ENCODE results near the gene TMEM135. TPM values are rescaled to one million over a fixed set of nuclear protein-coding genes. Genes with fewer than 3 reads are reported as not detected.
"Not testable (repeated sequence)": the region's sequence is repeated elsewhere in the genome, so short reads cannot be mapped to it uniquely, and the experiment has no call there.

The TMEM135 gene
- total RNA-seq, 4 donors from 2014 or later, result 19.8 to 52.6 (median 38.9) TPM

DNA sequence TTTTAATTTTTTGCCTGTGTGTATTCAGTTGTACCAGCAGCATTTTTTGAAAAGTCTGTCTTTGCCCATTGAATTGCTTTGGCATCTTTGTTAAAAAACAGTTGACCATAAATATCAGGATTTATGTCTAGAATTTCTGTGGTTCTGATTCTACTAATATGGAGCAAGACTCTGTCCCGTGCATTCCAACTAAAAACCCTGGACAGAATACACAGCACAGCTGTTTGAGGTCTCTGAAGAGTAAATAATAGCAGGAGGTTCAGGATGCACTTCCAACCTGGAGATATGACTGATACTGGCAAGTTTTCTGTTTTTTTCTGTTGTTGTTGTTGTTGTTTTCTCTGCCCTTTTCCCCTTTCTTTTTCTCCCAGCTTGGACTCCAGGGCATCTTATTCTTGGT, 141.9 kb downstream of the TMEM135 start:
- no peak for TF ChIP-seq CTCF (IDR thresholded peaks at IDR 0.05)
- ATAC-seq (ENCODE audit: low FRiP score), result no peak

DNA sequence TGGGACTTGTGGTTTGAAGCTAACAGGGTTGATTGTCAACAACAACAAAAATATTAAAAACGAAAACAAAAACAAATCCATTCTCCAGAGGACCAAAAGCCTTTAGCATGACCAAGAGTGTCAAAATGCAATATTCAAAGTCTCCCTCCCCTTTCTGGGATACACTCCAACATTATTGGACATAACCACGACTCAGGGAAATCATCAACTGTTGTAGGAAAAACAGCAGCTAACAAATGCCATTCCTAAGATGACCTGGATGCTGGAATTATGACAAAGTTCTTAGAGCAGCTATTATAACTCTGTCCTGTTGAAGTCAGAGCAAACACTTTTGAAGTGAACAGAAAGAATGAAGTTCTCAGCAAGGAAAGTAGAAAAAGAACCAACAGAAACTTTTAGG, 143.0 kb downstream of the TMEM135 start:
- TF ChIP-seq CTCF (IDR thresholded peaks at IDR 0.05), result no peak
- ATAC-seq (ENCODE audit: low FRiP score) (no peak), DNase-seq (ENCODE audit: low spot score) (no peak)

More for the DNA sequence above, 141.9 kb downstream of the TMEM135 start:
- DNase-seq (ENCODE audit: low spot score), result no peak

DNA sequence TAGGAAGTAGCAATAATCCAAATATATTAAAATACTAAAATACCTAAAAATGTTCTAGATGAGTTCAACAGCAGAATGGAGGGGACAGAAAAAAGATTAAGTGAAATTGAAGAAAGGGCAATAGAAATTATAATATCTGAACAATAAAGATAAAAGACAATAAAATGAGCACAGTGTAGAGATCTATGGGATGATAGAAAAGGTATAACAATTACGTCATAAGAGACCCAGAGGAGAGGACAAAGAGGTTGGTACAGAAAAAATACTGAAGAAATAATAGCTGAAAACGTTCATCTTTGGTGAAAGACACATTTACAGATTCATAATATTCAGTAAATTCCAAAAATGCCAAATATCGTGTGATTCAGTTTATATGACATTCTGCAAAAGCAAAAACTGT, 143.4 kb downstream of the TMEM135 start:
- no peak for DNase-seq (ENCODE audit: low spot score)
- no peak for TF ChIP-seq CTCF (IDR thresholded peaks at IDR 0.05)
- ATAC-seq (ENCODE audit: low FRiP score), result no peak

DNA sequence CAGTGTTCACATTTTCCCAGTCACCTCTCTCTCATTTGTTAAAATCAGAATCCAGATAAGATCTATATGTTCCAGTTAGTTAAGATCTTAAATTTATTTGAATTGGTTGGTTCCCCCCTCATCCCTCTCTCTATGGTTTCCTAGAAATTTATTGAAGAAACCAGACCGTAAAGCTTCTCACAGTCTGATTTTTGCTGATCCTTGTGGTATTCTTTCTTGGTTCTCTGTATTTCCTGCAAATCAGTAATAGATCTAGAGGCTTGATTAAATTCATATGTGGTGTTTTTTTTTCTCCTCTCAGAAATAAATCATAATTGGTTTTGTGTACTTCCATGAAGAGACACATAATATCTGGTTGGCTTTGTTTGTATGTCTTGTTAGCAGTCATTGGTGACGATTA, 147.5 kb downstream of the TMEM135 start:
- ATAC-seq (ENCODE audit: low FRiP score) (no peak), DNase-seq (ENCODE audit: low spot score) (no peak)
- TF ChIP-seq CTCF (IDR thresholded peaks at IDR 0.05), result no peak

GRCh38 chr11:87187076-87187475, 149.3 kb downstream of the TMEM135 start:
- DNase-seq (ENCODE audit: low spot score), result no peak
- no peak for ATAC-seq (ENCODE audit: low FRiP score)
- TF ChIP-seq CTCF (IDR thresholded peaks at IDR 0.05), result no peak

GRCh38 chr11:87187930-87188329, 150.2 kb downstream of the TMEM135 start:
- no peak for DNase-seq (ENCODE audit: low spot score)
- no peak for TF ChIP-seq CTCF (IDR thresholded peaks at IDR 0.05)
- no peak for ATAC-seq (ENCODE audit: low FRiP score)

GRCh38 chr11:87188396-87188795, 150.7 kb downstream of the TMEM135 start:
- not testable (repeated sequence) for ATAC-seq (ENCODE audit: low FRiP score); DNase-seq (ENCODE audit: low spot score)

GRCh38 chr11:87188921-87189320, 151.2 kb downstream of the TMEM135 start:
- not testable (repeated sequence) for DNase-seq (ENCODE audit: low spot score); ATAC-seq (ENCODE audit: low FRiP score)

All from omental fat pad (tissue), 4 donors.